ENCODE data around the gene TSPAN12. TPM values are rescaled to one million over a fixed set of nuclear protein-coding genes. Genes with fewer than 3 reads are reported as not detected.

The TSPAN12 gene
- total and polyA plus RNA-seq, 2 of the 8 experiments (the other 6 are each of a cell fraction or from before 2014, with no cell fraction given): 6.1 to 17.9 TPM

GRCh38 chr7:120834726-120835125 is 23.2 kb downstream of the TSPAN12 start:
- Histone ChIP-seq H4K8ac (ENCODE audit: extremely low read depth, insufficient read depth, low read length) (no peak overlapping the region), H2BK120ac (replicated peaks; ENCODE audit: low read depth, low read length) (no peak overlapping the region), H3K18ac (ENCODE audit: extremely low read depth, low read length) (no peak overlapping the region), H3K9me3 (ENCODE audit: insufficient read depth in 2 of 2, low read depth in 1 of 2, low read length in 1 of 2) (no peaks in the 10 kb centered on the region; a peak in 1 of 4 replicates), H3K27ac (ENCODE audit: low read depth, low read length) (no peak overlapping the region), H2AK5ac (ENCODE audit: low read depth, low read length) (no peak overlapping the region), H2BK20ac (ENCODE audit: low read length) (no peak overlapping the region), H2BK15ac (ENCODE audit: low read length) (no peak overlapping the region), H3K4me2 (ENCODE audit: insufficient read depth in 1 of 2, low read depth in 2 of 2, low read length in 2 of 2) (no peak overlapping the region), H3K4me1 (replicated peaks in 1 of 4; ENCODE audit: control insufficient read depth in 3 of 4, insufficient read depth in 4 of 4, low read length in 3 of 4) (peaks cover 0 to 19% (median 9%) of the 10 kb centered on the region in 4 experiments; a peak in 6 of 7 replicates), H4K5ac (ENCODE audit: insufficient read length, low read depth, low read length) (no peak overlapping the region), H3K23me2 (ENCODE audit: low read depth, low read length) (no peaks in the 10 kb centered on the region), H2AFZ (ENCODE audit: low read length) (no peak overlapping the region), H3K23ac (ENCODE audit: insufficient read length) (no peak overlapping the region), H2BK12ac (ENCODE audit: low read depth, low read length) (no peak overlapping the region), H4K20me1 (replicated peaks in 1 of 2; ENCODE audit: control insufficient read depth in 1 of 2, insufficient read depth in 2 of 2, low read length in 2 of 2) (no peaks in the 10 kb centered on the region), H3K4ac (replicated peaks; ENCODE audit: insufficient read length, low read depth, low read length) (no peak overlapping the region), H3K14ac (ENCODE audit: insufficient read length) (no peak overlapping the region), H2BK5ac (ENCODE audit: low read depth, low read length) (no peak overlapping the region), H3K56ac (replicated peaks; ENCODE audit: insufficient read length, low read depth, low read length) (no peak overlapping the region), H3K27me3 (replicated peaks in 1 of 4; ENCODE audit: control insufficient read depth in 3 of 4, extremely low read depth in 1 of 4, insufficient read depth in 3 of 4, low read length in 3 of 4) (no peaks in the 10 kb centered on the region), H3K9ac (replicated peaks in 1 of 4; ENCODE audit: extremely low read depth in 1 of 4, low read depth in 3 of 4, low read length in 3 of 4) (no peak overlapping the region), H3K36me3 (ENCODE audit: control insufficient read depth in 2 of 4, insufficient read depth in 4 of 4, low read length in 3 of 4) (no peaks in the 10 kb centered on the region), H3K4me3 (ENCODE audit: extremely low read depth in 1 of 4, insufficient read depth in 2 of 4, low read depth in 3 of 4, low read length in 4 of 4) (no peak overlapping the region), H4K91ac (replicated peaks; ENCODE audit: insufficient read length, low read length) (no peak overlapping the region), H3K79me2 (ENCODE audit: control insufficient read depth in 1 of 2, insufficient read depth in 2 of 2, low read length in 2 of 2) (no peaks in the 10 kb centered on the region), H3K79me1 (ENCODE audit: low read depth, low read length) (no peaks in the 10 kb centered on the region)
- POLR2A ChIA-PET (ENCODE audit: partially characterized antibody): no interaction called here
- CTCF ChIA-PET (ENCODE audit: partially characterized antibody): interaction anchor here (1.0 kb wide), 1 partner anchor 16 kb away, joined by 3 read pairs; no protein-coding TSS in a partner anchor
- DNase-seq (ENCODE audit: low read depth in 1 of 2, low spot score in 2 of 2) (no peak), FAIRE-seq (no peak)
- WGBS, 2 experiments (ENCODE audit: extremely low coverage in 1 of 2, insufficient coverage in 1 of 2, insufficient read length in 1 of 2, insufficient replicate concordance in 2 of 2, low coverage in 1 of 2, low lambda C conversion rate in 2 of 2, missing lambda C conversion rate in 1 of 2): 92% methylated on average over 2 of the region's 2 CpGs; no CpG with 5 or more reads in 1 of the 2 experiments
- TF ChIP-seq KDM1A (IDR thresholded peaks at IDR 0.05; ENCODE audit: borderline replicate concordance, low read length) (no peak), CTBP2 (IDR thresholded peaks at IDR 0.05; ENCODE audit: borderline replicate concordance, insufficient read depth, insufficient read length, low read length) (no peak), HDAC6 (IDR thresholded peaks at IDR 0.05; ENCODE audit: low read depth, low read length) (no peak), POLR2AphosphoS5 (IDR thresholded peaks at IDR 0.05; ENCODE audit: low read depth, low read length) (no peak), USF2 (IDR thresholded peaks at IDR 0.05; ENCODE audit: low read length) (no peak), RNF2 (IDR thresholded peaks at IDR 0.05; ENCODE audit: borderline replicate concordance, low read depth, low read length, missing control alignments, poor library complexity, severe bottlenecking) (no peak), KDM4A (IDR thresholded peaks at IDR 0.05; ENCODE audit: low read depth, low read length, severe bottlenecking) (no peak), MAFK (IDR thresholded peaks at IDR 0.05; ENCODE audit: low read depth, low read length) (no peak), CHD2 (IDR thresholded peaks at IDR 0.05; ENCODE audit: low read length) (no peak), YY1 (IDR thresholded peaks at IDR 0.05; ENCODE audit: low read depth, low read length) (no peak), POU5F1 (IDR thresholded peaks at IDR 0.05; ENCODE audit: low read depth, low read length) (no peak), SUZ12 (IDR thresholded peaks at IDR 0.05; ENCODE audit: low read length) (no peak), CBX5 (IDR thresholded peaks at IDR 0.05; ENCODE audit: low read depth, low read length) (no peak), JUN (IDR thresholded peaks at IDR 0.05; ENCODE audit: low read depth, low read length) (no peak)

All from H1 (cell line).